Psoas muscle (tissue), 8 donors: ENCODE data around the gene TCEAL3. TPM values are rescaled to one million over a fixed set of nuclear protein-coding genes. Genes with fewer than 3 reads are reported as not detected.
"Not testable (repeated sequence)": the region's sequence is repeated elsewhere in the genome, so short reads cannot be mapped to it uniquely, and the experiment has no call there.

ENCODE experiments used
- ATAC-seq, 4 donors: fragments of 200-7000 bp; cut with Tn5 transposase; one replicate each; pipeline ENCODE4 v1.9.1; 2020; ENCODE audit warnings: moderate library complexity in 3 of 4, mild to moderate bottlenecking in 2 of 4
- DNase-seq, 2 donors: peaks; one replicate each; pipeline ENCODE4 v3.0.0-alpha.2; 2020
- H3K27ac ChIP-seq: fragments of 200-600 bp; one replicate; pipeline ENCODE4 v1.8.0; 2022
- H3K27me3 ChIP-seq, 3 donors: fragments of 200-600 bp in 1 of 3; one replicate each; pipeline versions ENCODE4 v1.6.1 to v1.8.0; 2013 to 2022; ENCODE audit warnings: low read length in 2 of 3, mild to moderate bottlenecking in 2 of 3, moderate library complexity in 1 of 3; ENCODE audit not compliant: insufficient read depth in 3 of 3
- H3K36me3 ChIP-seq, 2 donors: fragments of 200-600 bp in 1 of 2; one replicate each; pipeline versions ENCODE4 v1.6.1 to v1.8.0; 2013 to 2022; ENCODE audit warnings: low read depth in 1 of 2, mild to moderate bottlenecking in 1 of 2, moderate library complexity in 1 of 2; ENCODE audit not compliant: insufficient read depth in 1 of 2
- H3K4me1 ChIP-seq: fragments of 200-600 bp; one replicate; pipeline ENCODE4 v1.8.0; 2022
- H3K4me3 ChIP-seq: fragments of 200-600 bp; one replicate; pipeline ENCODE4 v1.8.0; 2022; ENCODE audit warnings: mild to moderate bottlenecking
- H3K9me3 ChIP-seq: fragments of 200-600 bp; one replicate; pipeline ENCODE4 v1.8.0; 2022
- WGBS, 3 donors: extraction: QIAGEN DNeasy Blood & Tissue Kit; methylation state at CpG; one replicate each; pipeline versions ENCODE4 v1.1.6 to v1.1.7; 2013; 5-methylcytosine and 5-hydroxymethylcytosine counted together
- intact Hi-C, 2 donors: fragments of 100-400 bp; cut with DNase I; formaldehyde crosslinking; loops; one replicate each; pipeline versions ENCODE4 v1.11.0 to v1.14.2; 2022
- polyA plus RNA-seq, 3 donors: library from polyadenylated mRNA; stranded (reverse); fragments of 200-250 nt; gene quantifications; one replicate each; pipeline ENCODE4 v1.2.3, GENCODE V29; 2013
- total RNA-seq, 4 donors: library from RNA; stranded (reverse); fragmentation: NEBNext Ultra II Directional in 2 of 4; extraction: Animal tissue kit (Norgen Biotek cat#: 25700) in 2 of 4; gene quantifications; one replicate each; pipeline versions ENCODE4 v1.2.1 to v1.2.4, GENCODE V29; 2021 to 2023
- TF ChIP-seq, protein P1 (sequence below): fragments of 200-600 bp; IDR thresholded peaks from one replicate; pipeline ENCODE4 v1.8.0; 2022; ENCODE audit warnings: antibody characterized with exemption
- donor health status: healthy with polysubstance abuse.
- donor health status: DM: no; HTN: no; CAD: no; lungs with moderate emphysema.
- donor health status: Bipolar disorder and iron deficiency.
- donor health status: healthy.
- donor health status: DM: yes; HTN: yes; CAD: no.
- donor health status: DM: no; HTN: no; CAD: no.
- donor health status: DM: no; HTN: no; CAD: no.
- donor health status: DM: yes; HTN: yes; CAD: no.

Gene TCEAL3
- total and polyA plus RNA-seq, 7 donors, result 6.6 to 13.2 (median 7.0) TPM

GRCh38 chrX:103658681-103659433, 51.1 kb downstream of the TCEAL3 start:
- WGBS, 3 donors, result 57 to 80% (median 78%) methylated on average over 5 of the region's 5 CpGs
- TF ChIP-seq, protein P1, sequence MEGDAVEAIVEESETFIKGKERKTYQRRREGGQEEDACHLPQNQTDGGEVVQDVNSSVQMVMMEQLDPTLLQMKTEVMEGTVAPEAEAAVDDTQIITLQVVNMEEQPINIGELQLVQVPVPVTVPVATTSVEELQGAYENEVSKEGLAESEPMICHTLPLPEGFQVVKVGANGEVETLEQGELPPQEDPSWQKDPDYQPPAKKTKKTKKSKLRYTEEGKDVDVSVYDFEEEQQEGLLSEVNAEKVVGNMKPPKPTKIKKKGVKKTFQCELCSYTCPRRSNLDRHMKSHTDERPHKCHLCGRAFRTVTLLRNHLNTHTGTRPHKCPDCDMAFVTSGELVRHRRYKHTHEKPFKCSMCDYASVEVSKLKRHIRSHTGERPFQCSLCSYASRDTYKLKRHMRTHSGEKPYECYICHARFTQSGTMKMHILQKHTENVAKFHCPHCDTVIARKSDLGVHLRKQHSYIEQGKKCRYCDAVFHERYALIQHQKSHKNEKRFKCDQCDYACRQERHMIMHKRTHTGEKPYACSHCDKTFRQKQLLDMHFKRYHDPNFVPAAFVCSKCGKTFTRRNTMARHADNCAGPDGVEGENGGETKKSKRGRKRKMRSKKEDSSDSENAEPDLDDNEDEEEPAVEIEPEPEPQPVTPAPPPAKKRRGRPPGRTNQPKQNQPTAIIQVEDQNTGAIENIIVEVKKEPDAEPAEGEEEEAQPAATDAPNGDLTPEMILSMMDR, result no peak
- H3K4me3 ChIP-seq, result no peak overlapping the region
- no peak for ATAC-seq
- H3K27me3 ChIP-seq, result peaks cover 0 to 41% (median 0%) of the 10 kb centered on the region in 3 donors
- H3K4me1 ChIP-seq, result no peaks in the 10 kb centered on the region
- H3K9me3 ChIP-seq, result no peaks in the 10 kb centered on the region
- DNase-seq, result no peak
- H3K27ac ChIP-seq, result no peak overlapping the region
- intact Hi-C loops, result no loop called here
- H3K36me3 ChIP-seq, result no peaks in the 10 kb centered on the region

GRCh38 chrX:103659460-103659859, 51.7 kb downstream of the TCEAL3 start:
- WGBS, 3 donors, result 70 to 90% (median 85%) methylated on average over 2 of the region's 2 CpGs
- H3K9me3 ChIP-seq, H3K27ac ChIP-seq, DNase-seq, ATAC-seq, H3K4me3 ChIP-seq, H3K36me3 ChIP-seq, intact Hi-C loops, H3K4me1 ChIP-seq: not testable (repeated sequence)
- peaks cover 0 to 48% (median 0%) of the 10 kb centered on the region in 3 donors for H3K27me3 ChIP-seq

Other genes with a start within 250 kb of the TCEAL3 start
- gene BEX3, start 231.4 kb upstream of the TCEAL3 start, total RNA-seq, result 10 to 100 TPM in 1 of 4 donors, 1 to 10 TPM in 3; 7.1 to 24.4 (median 8.8) TPM
- 10 to 100 TPM in 2 of 3 donors, 1 to 10 TPM in 1; 6.2 to 12.7 (median 10.8) TPM for gene BEX3, start 231.4 kb upstream of the TCEAL3 start, polyA plus RNA-seq
- gene RAB40A, start 88.5 kb upstream of the TCEAL3 start, total RNA-seq, result under 1 TPM in 1 of 4 donors, not detected in 3; 0.14 TPM
- under 1 TPM in 1 of 3 donors, not detected in 2; 0.06 TPM for gene RAB40A, start 88.5 kb upstream of the TCEAL3 start, polyA plus RNA-seq
- 10 to 100 TPM; 32.1 to 50.0 (median 36.3) TPM for gene TCEAL4, start 22.4 kb upstream of the TCEAL3 start, total RNA-seq
- 10 to 100 TPM; 28.6 to 66.6 (median 54.9) TPM for gene TCEAL4, start 22.4 kb upstream of the TCEAL3 start, polyA plus RNA-seq
- gene TCEAL1, start 21.0 kb downstream of the TCEAL3 start, total RNA-seq, result 10 to 100 TPM; 25.9 to 54.8 (median 30.4) TPM
- 10 to 100 TPM; 18.7 to 42.1 (median 32.8) TPM for gene TCEAL1, start 21.0 kb downstream of the TCEAL3 start, polyA plus RNA-seq
- 100 to 1,000 TPM; 182 to 273 (median 218) TPM for gene MORF4L2, start 78.7 kb downstream of the TCEAL3 start, total RNA-seq
- gene MORF4L2, start 78.7 kb downstream of the TCEAL3 start, polyA plus RNA-seq, result 100 to 1,000 TPM; 342 to 524 (median 422) TPM
- not detected for gene TMEM31, start 102.9 kb downstream of the TCEAL3 start, total RNA-seq
- gene TMEM31, start 102.9 kb downstream of the TCEAL3 start, polyA plus RNA-seq, result under 1 TPM in 1 of 3 donors, not detected in 2; 0.09 TPM
- gene PLP1, start 168.9 kb downstream of the TCEAL3 start, total RNA-seq, result 1 to 10 TPM in 1 of 4 donors, under 1 TPM in 2, not detected in 1; 0.39 to 1.7 (median 0.95) TPM
- gene PLP1, start 168.9 kb downstream of the TCEAL3 start, polyA plus RNA-seq, result 1 to 10 TPM in 1 of 3 donors, under 1 TPM in 2; 0.69 to 1.2 (median 0.70) TPM
- gene RAB9B, start 224.3 kb downstream of the TCEAL3 start, total RNA-seq, result 10 to 100 TPM in 1 of 4 donors, 1 to 10 TPM in 3; 1.9 to 15.2 (median 5.3) TPM
- gene RAB9B, start 224.3 kb downstream of the TCEAL3 start, polyA plus RNA-seq, result 1 to 10 TPM in 2 of 3 donors, under 1 TPM in 1; 0.47 to 4.2 (median 1.7) TPM